Left lung (tissue), 10 donors: ENCODE measurements around the gene ADPRHL1. TPM values are rescaled to one million over a fixed set of nuclear protein-coding genes. Genes with fewer than 3 reads are reported as not detected.
"Not testable (repeated sequence)": the region's sequence is repeated elsewhere in the genome, so short reads cannot be mapped to it uniquely, and the experiment has no call there.

ENCODE experiments used
- ATAC-seq: fragments of 200-7000 bp; cut with Tn5 transposase; one replicate; pipeline ENCODE4 v1.9.1; 2020; ENCODE audit warnings: moderate library complexity
- DNase-seq, 4 donors: peaks; one replicate each; pipeline ENCODE4 v3.0.0-alpha.2; 2013 to 2020
- H3K27ac ChIP-seq, 2 donors: fragments of 200-600 bp; sonication (generic) in 1 of 2; one replicate each; pipeline versions ENCODE4 v1.5.0 to v1.8.0; 2020 to 2021
- H3K27me3 ChIP-seq, 2 donors: fragments of 200-600 bp; sonication (generic) in 1 of 2; one replicate each; pipeline versions ENCODE4 v1.5.0 to v1.8.0; 2020 to 2021
- H3K36me3 ChIP-seq, 2 donors: fragments of 200-600 bp; sonication (generic) in 1 of 2; one replicate each; pipeline versions ENCODE4 v1.5.0 to v1.8.0; 2020 to 2021
- H3K4me1 ChIP-seq, 2 donors: fragments of 200-600 bp; one replicate each; pipeline ENCODE4 v1.8.0; 2021
- H3K4me3 ChIP-seq, 2 donors: fragments of 200-600 bp; sonication (generic) in 1 of 2; one replicate each; pipeline versions ENCODE4 v1.5.0 to v1.8.0; 2020 to 2021; ENCODE audit warnings: mild to moderate bottlenecking in 1 of 2
- H3K9me3 ChIP-seq, 2 donors: fragments of 200-600 bp; sonication (generic) in 1 of 2; one replicate each; pipeline versions ENCODE4 v1.5.0 to v1.8.0; 2020 to 2021
- CTCF ChIP-seq, 2 donors: fragments of 200-600 bp; sonication (generic) in 1 of 2; IDR thresholded peaks; one replicate each; pipeline versions ENCODE4 v1.5.0 to v1.8.0; 2021; ENCODE audit warnings: antibody characterized with exemption in 2 of 2
- intact Hi-C, 2 donors: fragments of 100-400 bp; cut with DNase I; formaldehyde crosslinking; loops; one replicate each; pipeline versions ENCODE4 v1.11.2 to v1.14.2; 2022
- polyA plus RNA-seq, 6 donors: library from polyadenylated mRNA; unstranded; fragments of 120-200 nt; gene quantifications; one replicate each; pipeline ENCODE4 v1.2.1, GENCODE V29; 2013; ENCODE audit not compliant: insufficient read length in 6 of 6
- total RNA-seq, 2 donors: library from RNA; stranded (reverse); fragmentation: NEBNext Ultra II Directional; extraction: Animal tissue kit (Norgen Biotek cat#: 25700); gene quantifications; one replicate each; pipeline ENCODE4 v1.2.1, GENCODE V29; 2021
- donor health status: DM: no; HTN: yes; CAD: no.
- donor health status: DM: no; HTN: no; CAD: no.

The ADPRHL1 gene
- total and polyA plus RNA-seq, 8 donors: 0.66 to 2.3 (median 1.5) TPM

DNA sequence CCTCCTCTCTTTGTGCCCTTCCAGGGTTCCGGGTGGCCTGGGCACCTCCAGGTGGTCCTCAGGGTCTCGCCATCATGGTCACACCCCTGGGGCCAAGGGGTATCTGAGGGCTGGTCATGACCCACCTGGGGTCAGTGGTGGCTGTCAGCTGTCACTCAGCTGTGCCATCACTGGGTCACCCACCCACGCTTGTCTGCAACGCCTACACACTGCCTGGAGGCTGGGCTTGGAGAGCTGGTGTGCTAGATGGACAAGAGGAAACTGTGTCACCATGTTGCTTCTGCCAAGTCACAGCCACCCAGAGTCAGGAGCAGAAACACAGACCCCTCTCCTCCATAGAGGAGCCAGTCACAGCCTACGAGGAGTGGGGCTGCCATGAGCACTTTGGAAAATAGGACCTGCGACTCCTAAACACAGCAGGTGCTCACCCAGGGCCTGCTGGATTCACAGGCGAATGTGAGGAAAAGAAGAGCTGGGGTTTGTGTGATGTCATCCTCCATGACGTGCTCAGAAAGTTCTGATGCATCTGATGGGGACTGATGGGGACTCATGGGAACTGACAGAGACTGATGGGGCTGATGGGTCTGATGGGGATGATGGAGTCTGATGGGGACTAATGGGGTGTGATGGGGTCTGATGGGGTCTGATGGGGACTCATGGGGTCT is 78.6 kb downstream of the ADPRHL1 start:
- no peak for TF ChIP-seq CTCF (IDR thresholded peaks at IDR 0.05)
- H3K27ac ChIP-seq: no peak overlapping the region
- no peaks in the 10 kb centered on the region for H3K9me3 ChIP-seq
- no peaks in the 10 kb centered on the region for H3K36me3 ChIP-seq
- intact Hi-C loops: no loop called here
- DNase-seq: no peak
- H3K27me3 ChIP-seq: no peaks in the 10 kb centered on the region
- no peak for ATAC-seq
- H3K4me3 ChIP-seq: no peak overlapping the region
- no peaks in the 10 kb centered on the region for H3K4me1 ChIP-seq

DNA sequence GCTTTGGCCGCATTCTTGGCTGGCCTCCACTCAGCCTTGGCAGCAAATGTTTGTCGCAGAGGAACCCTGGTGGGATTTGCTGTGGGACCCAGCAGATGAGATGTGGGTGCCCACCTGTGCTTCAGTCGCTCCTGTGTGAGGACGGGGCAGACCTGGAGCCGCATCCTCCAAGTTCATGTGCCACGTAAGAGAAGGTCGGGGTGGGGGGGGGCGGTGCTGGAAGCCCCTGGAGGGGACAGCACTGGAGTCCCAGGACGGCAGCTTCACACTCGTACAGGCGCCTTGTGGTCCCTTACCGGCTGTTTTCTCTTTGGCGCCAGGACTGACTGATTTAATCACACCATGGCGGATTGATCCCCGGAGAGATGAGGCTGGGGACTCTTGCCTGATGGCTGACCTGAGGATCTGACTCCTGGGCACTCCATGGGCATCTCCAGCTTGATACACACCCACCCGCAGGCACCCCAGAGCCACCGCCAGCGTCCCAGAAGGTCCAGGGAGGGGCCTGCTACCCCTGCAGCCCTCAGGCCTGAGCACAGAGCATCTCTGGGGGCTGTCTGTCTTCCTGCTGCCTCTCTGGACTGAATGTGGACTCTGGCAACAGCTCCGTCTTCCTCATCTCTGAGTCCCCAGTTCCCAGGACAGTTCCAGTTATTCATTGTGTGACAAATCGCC is 79.3 kb downstream of the ADPRHL1 start:
- Histone ChIP-seq H3K4me1 (no peaks in the 10 kb centered on the region), H3K4me3 (no peak overlapping the region), H3K27ac (no peak overlapping the region), H3K9me3 (no peaks in the 10 kb centered on the region), H3K27me3 (no peaks in the 10 kb centered on the region), H3K36me3 (no peaks in the 10 kb centered on the region)
- intact Hi-C loops: no loop called here
- ATAC-seq: no peak
- TF ChIP-seq CTCF (IDR thresholded peaks at IDR 0.05): no peak
- no peak for DNase-seq

- intact Hi-C loops, ATAC-seq: not testable (repeated sequence)
These were observed 81.6 kb downstream of the ADPRHL1 start for GRCh38 chr13:113371701-113372100.

GRCh38 chr13:113371061-113371460 is 82.2 kb downstream of the ADPRHL1 start:
- H3K27me3 ChIP-seq: no peaks in the 10 kb centered on the region
- ATAC-seq (no peak), DNase-seq (no peak)
- H3K4me3 ChIP-seq: no peak overlapping the region
- intact Hi-C loops: no loop called here
- no peaks in the 10 kb centered on the region for H3K9me3 ChIP-seq
- H3K4me1 ChIP-seq: no peaks in the 10 kb centered on the region
- TF ChIP-seq CTCF (IDR thresholded peaks at IDR 0.05): no peak
- H3K27ac ChIP-seq: no peak overlapping the region
- no peaks in the 10 kb centered on the region for H3K36me3 ChIP-seq

More at GRCh38 chr13:113371701-113372100, 81.6 kb downstream of the ADPRHL1 start:
- not testable (repeated sequence) for H3K4me1 ChIP-seq, H3K27me3 ChIP-seq, H3K4me3 ChIP-seq, H3K27ac ChIP-seq, H3K36me3 ChIP-seq, DNase-seq, H3K9me3 ChIP-seq

GRCh38 chr13:113369881-113370280 is 83.4 kb downstream of the ADPRHL1 start:
- TF ChIP-seq CTCF (IDR thresholded peaks at IDR 0.05): no peak
- Histone ChIP-seq H3K36me3 (no peaks in the 10 kb centered on the region), H3K9me3 (no peaks in the 10 kb centered on the region), H3K4me1 (no peaks in the 10 kb centered on the region), H3K4me3 (no peak overlapping the region), H3K27ac (no peak overlapping the region), H3K27me3 (peaks cover 0 to 12% of the 10 kb centered on the region in 2 donors)
- DNase-seq (no peak), ATAC-seq (no peak)
- intact Hi-C loops: no loop called here
